HepG2 (cell line): ENCODE results near the gene VDAC2. TPM values are rescaled to one million over a fixed set of nuclear protein-coding genes. Genes with fewer than 3 reads are reported as not detected.

Experiments
- BORCS8-MEF2B ChIP-seq: sonication (generic); formaldehyde crosslinking; IDR thresholded peaks from 2 replicates; pipeline ENCODE4 v1.8.0; 2022; ENCODE audit warnings: mild to moderate bottlenecking, missing genetic modification reagents
- GTF2F1 ChIP-seq: fragments of 150-350 bp; IDR thresholded peaks from 2 replicates; pipeline ENCODE4 v1.6.1; 2014; ENCODE audit warnings: low read length
- JARID2 ChIP-seq: sonication (generic); formaldehyde crosslinking; IDR thresholded peaks from 2 replicates; pipeline ENCODE4 v1.8.1; 2023; ENCODE audit warnings: missing genetic modification reagents, inconsistent platforms; ENCODE audit not compliant: insufficient replicate concordance
- KLF13 ChIP-seq: sonication (generic); formaldehyde crosslinking; IDR thresholded peaks from 2 replicates; pipeline ENCODE4 v1.4.0; 2020; ENCODE audit warnings: mild to moderate bottlenecking, missing genetic modification reagents
- MYC ChIP-seq: sonication (generic); formaldehyde crosslinking; IDR thresholded peaks from 2 replicates; pipeline ENCODE4 v1.9.0; 2021; ENCODE audit warnings: missing genetic modification reagents, borderline replicate concordance
- NFYC ChIP-seq: IDR thresholded peaks from 2 replicates; pipeline ENCODE4 v1.6.1; 2016; ENCODE audit warnings: missing genetic modification reagents, missing compliant biosample characterization
- RARA ChIP-seq: IDR thresholded peaks from 2 replicates; pipeline ENCODE4 v1.6.1; 2016; ENCODE audit warnings: missing genetic modification reagents, missing compliant biosample characterization
- ZFX ChIP-seq: sonication (generic); formaldehyde crosslinking; IDR thresholded peaks from 2 replicates; pipeline ENCODE4 v1.4.0; 2020; ENCODE audit warnings: mild to moderate bottlenecking, low read depth, missing genetic modification reagents, moderate library complexity
- ZNF225 ChIP-seq: sonication (generic); formaldehyde crosslinking; IDR thresholded peaks from 2 replicates; pipeline ENCODE4 v1.4.0; 2020; ENCODE audit warnings: mild to moderate bottlenecking, missing genetic modification reagents
- ZNF331 ChIP-seq: sonication (generic); formaldehyde crosslinking; IDR thresholded peaks from 2 replicates; pipeline ENCODE4 v1.4.0; 2020; ENCODE audit warnings: missing genetic modification reagents
- ZNF510 ChIP-seq: sonication (generic); formaldehyde crosslinking; IDR thresholded peaks from 2 replicates; pipeline ENCODE4 v1.4.0; 2020; ENCODE audit warnings: low read depth, mild to moderate bottlenecking, missing genetic modification reagents
- ZNF570 ChIP-seq: sonication (generic); formaldehyde crosslinking; IDR thresholded peaks from 2 replicates; pipeline ENCODE4 v1.4.0; 2020; ENCODE audit warnings: mild to moderate bottlenecking, missing genetic modification reagents, borderline replicate concordance
- ZNF619 ChIP-seq: sonication (generic); formaldehyde crosslinking; IDR thresholded peaks from 2 replicates; pipeline ENCODE4 v1.4.0; 2020; ENCODE audit warnings: mild to moderate bottlenecking, missing genetic modification reagents
- polyA plus RNA-seq, 8 experiments: library from polyadenylated mRNA; depleted of rRNA in 3 of 8; stranded (reverse) in 7 of 8; unstranded in 1 of 8; fragments of >200 nt; fragmentation: Illumina TruSeq in 4 of 8; extraction: Trizol in 4 of 8; gene quantifications; 2 replicates each; pipeline versions ENCODE4 v1.2.1 to v1.2.3, GENCODE V29; 2011 to 2016; ENCODE audit warnings: low read depth in 4 of 8, missing spikeins in 1 of 8, mixed read lengths in 1 of 8; ENCODE audit not compliant: insufficient read depth in 1 of 8
- total RNA-seq, 5 experiments: library from RNA; depleted of rRNA; stranded (reverse); fragments of >200 nt; fragmentation: Illumina TruSeq; extraction: Trizol; gene quantifications; 2 replicates each; pipeline ENCODE4 v1.2.3, GENCODE V29; 2016; ENCODE audit warnings: low read depth in 1 of 5
- TF ChIP-seq, protein P1 (sequence below): sonication (generic); formaldehyde crosslinking; IDR thresholded peaks from 2 replicates; pipeline ENCODE4 v1.4.0; 2020; ENCODE audit warnings: mild to moderate bottlenecking, missing genetic modification reagents
- TF ChIP-seq, protein P2 (sequence below): IDR thresholded peaks from 2 replicates; pipeline ENCODE4 v1.6.1; 2012; ENCODE audit warnings: inconsistent platforms
- TF ChIP-seq, protein P3 (sequence below): sonication (generic); formaldehyde crosslinking; IDR thresholded peaks from 2 replicates; pipeline ENCODE4 v1.5.0; 2020; ENCODE audit warnings: mild to moderate bottlenecking, missing genetic modification reagents
- TF ChIP-seq, protein P4 (sequence below): sonication (generic); formaldehyde crosslinking; IDR thresholded peaks from 2 replicates; pipeline ENCODE4 v1.5.0; 2020; ENCODE audit warnings: missing genetic modification reagents
- TF ChIP-seq, protein P5 (sequence below): sonication (generic); formaldehyde crosslinking; IDR thresholded peaks from 2 replicates; pipeline ENCODE4 v1.5.0; 2020; ENCODE audit warnings: missing genetic modification reagents, mild to moderate bottlenecking, borderline replicate concordance
- TF ChIP-seq, protein P6 (sequence below): sonication (generic); formaldehyde crosslinking; IDR thresholded peaks from 2 replicates; pipeline ENCODE4 v1.4.0; 2020; ENCODE audit warnings: missing genetic modification reagents, borderline replicate concordance

The VDAC2 gene
- total and polyA plus RNA-seq, 2 of the 13 experiments (the other 11 are each of a cell fraction or from before 2014, with no cell fraction given), result 67.9 to 222 TPM

DNA sequence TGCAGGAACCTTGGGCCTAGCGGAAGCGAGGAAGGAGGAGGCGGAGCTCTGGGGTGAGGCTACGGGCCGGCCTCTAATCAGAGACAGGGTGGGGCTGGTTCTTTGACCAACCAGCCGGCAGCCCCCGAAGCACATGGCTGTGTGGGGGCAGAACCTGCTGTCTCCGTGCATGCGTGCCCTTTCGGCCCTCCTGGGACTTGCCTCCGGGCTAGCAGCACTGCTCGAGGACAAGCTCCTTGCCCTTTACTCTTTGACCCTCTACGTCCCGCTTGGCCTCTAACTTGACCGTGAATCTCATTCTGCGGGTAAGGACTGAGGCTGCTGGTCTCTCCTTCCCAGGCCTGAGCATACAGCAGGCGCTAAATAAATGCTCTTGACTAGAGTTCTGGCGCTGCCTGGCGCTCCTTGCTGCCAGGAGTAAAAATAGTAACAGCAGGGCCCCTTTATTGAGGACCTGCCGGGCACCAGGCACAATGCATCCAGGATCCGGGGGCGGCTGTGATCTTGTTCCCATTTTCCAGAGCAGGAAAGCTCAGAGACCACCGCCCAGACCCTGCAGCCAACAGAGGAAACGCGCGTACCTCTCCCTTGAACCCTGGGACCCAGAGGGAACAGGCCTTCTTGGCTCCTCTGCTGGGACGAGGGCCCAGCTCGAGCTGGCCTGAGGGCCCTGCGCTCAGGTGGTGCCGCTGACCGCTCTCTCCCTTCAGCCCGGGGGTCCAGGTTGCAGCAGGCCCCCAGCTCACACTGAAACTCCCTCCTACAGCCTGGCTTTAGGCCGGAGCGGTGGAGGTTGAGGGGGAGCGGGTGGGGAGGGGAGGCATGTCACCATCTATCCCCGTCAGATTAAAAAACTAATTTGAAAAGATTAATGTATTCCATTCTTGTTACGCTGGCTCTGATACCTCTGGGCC is 27.8 kb downstream of the VDAC2 start (continued):
- TF ChIP-seq GTF2F1, result no peak
- no peak for TF ChIP-seq ZNF510 (CRISPR knock-in tag)
- TF ChIP-seq, protein P1, sequence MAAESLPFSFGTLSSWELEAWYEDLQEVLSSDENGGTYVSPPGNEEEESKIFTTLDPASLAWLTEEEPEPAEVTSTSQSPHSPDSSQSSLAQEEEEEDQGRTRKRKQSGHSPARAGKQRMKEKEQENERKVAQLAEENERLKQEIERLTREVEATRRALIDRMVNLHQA (CRISPR knock-in tag), result no peak
- TF ChIP-seq, protein P2, sequence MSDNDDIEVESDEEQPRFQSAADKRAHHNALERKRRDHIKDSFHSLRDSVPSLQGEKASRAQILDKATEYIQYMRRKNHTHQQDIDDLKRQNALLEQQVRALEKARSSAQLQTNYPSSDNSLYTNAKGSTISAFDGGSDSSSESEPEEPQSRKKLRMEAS, result peak; percentile 89
- TF ChIP-seq ZNF331 (CRISPR knock-in tag), result 0 out of 2 replicates have a peak, but pooled peaks have one; percentile 29
- TF ChIP-seq JARID2 (CRISPR knock-in tag), result no peak
- TF ChIP-seq, protein P3, sequence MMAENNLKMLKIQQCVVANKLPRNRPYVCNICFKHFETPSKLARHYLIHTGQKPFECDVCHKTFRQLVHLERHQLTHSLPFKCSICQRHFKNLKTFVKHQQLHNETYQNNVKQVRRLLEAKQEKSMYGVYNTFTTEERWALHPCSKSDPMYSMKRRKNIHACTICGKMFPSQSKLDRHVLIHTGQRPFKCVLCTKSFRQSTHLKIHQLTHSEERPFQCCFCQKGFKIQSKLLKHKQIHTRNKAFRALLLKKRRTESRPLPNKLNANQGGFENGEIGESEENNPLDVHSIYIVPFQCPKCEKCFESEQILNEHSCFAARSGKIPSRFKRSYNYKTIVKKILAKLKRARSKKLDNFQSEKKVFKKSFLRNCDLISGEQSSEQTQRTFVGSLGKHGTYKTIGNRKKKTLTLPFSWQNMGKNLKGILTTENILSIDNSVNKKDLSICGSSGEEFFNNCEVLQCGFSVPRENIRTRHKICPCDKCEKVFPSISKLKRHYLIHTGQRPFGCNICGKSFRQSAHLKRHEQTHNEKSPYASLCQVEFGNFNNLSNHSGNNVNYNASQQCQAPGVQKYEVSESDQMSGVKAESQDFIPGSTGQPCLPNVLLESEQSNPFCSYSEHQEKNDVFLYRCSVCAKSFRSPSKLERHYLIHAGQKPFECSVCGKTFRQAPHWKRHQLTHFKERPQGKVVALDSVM, result no peak
- peak; percentile 55 for TF ChIP-seq NFYC (CRISPR knock-in tag)
- TF ChIP-seq, protein P4, sequence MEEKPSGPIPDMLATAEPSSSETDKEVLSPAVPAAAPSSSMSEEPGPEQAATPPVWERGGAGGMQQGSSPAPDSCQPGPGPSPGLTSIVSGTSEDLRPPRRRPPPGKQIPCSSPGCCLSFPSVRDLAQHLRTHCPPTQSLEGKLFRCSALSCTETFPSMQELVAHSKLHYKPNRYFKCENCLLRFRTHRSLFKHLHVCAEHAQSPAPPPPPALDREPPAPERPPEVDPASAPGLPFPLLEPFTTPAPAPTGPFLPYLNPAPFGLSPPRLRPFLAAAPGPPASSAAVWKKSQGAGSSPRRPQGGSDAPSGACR (CRISPR knock-in tag), result no peak
- TF ChIP-seq, protein P5, sequence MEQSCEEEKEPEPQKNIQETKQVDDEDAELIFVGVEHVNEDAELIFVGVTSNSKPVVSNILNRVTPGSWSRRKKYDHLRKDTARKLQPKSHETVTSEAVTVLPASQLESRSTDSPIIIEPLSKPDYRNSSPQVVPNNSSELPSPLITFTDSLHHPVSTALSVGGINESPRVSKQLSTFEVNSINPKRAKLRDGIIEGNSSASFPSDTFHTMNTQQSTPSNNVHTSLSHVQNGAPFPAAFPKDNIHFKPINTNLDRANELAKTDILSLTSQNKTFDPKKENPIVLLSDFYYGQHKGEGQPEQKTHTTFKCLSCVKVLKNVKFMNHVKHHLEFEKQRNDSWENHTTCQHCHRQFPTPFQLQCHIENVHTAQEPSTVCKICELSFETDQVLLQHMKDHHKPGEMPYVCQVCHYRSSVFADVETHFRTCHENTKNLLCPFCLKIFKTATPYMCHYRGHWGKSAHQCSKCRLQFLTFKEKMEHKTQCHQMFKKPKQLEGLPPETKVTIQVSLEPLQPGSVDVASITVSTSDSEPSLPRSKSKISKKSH (CRISPR knock-in tag), result 0 out of 2 replicates have a peak, but pooled peaks have one; percentile 38
- TF ChIP-seq BORCS8-MEF2B (CRISPR knock-in tag), result peak; percentile 36; the same call in 1 of the 2 replicates
- no peak for TF ChIP-seq ZNF570 (CRISPR knock-in tag)
- TF ChIP-seq RARA (CRISPR knock-in tag), result peak; percentile 34; the same call in 1 of the 2 replicates
- TF ChIP-seq, protein P6, sequence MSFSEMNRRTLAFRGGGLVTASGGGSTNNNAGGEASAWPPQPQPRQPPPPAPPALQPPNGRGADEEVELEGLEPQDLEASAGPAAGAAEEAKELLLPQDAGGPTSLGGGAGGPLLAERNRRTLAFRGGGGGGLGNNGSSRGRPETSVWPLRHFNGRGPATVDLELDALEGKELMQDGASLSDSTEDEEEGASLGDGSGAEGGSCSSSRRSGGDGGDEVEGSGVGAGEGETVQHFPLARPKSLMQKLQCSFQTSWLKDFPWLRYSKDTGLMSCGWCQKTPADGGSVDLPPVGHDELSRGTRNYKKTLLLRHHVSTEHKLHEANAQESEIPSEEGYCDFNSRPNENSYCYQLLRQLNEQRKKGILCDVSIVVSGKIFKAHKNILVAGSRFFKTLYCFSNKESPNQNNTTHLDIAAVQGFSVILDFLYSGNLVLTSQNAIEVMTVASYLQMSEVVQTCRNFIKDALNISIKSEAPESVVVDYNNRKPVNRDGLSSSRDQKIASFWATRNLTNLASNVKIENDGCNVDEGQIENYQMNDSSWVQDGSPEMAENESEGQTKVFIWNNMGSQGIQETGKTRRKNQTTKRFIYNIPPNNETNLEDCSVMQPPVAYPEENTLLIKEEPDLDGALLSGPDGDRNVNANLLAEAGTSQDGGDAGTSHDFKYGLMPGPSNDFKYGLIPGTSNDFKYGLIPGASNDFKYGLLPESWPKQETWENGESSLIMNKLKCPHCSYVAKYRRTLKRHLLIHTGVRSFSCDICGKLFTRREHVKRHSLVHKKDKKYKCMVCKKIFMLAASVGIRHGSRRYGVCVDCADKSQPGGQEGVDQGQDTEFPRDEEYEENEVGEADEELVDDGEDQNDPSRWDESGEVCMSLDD (CRISPR knock-in tag), result no peak
- TF ChIP-seq MYC (CRISPR knock-in tag), result peak; percentile 59; the same call in 1 of the 2 replicates
- no peak for TF ChIP-seq ZNF619
- TF ChIP-seq ZNF225 (CRISPR knock-in tag), result no peak
- peak; percentile 53; the same call in 1 of the 2 replicates for TF ChIP-seq ZFX (CRISPR knock-in tag)
- TF ChIP-seq KLF13 (CRISPR knock-in tag), result no peak
